GM23248 (cell line): ENCODE results near the gene FAM174B.

Source experiments
- EZH2 ChIP-seq: fragments of 200-600 bp; sonication (generic); IDR thresholded peaks from 2 replicates; pipeline ENCODE4 v1.6.1; 2018; ENCODE audit warnings: antibody characterized with exemption, mild to moderate bottlenecking; ENCODE audit not compliant: insufficient read depth, poor library complexity, severe bottlenecking
- EZH2phosphoT487 ChIP-seq: fragments of 200-600 bp; sonication (generic); IDR thresholded peaks from 2 replicates; pipeline ENCODE4 v1.6.1; 2018; ENCODE audit warnings: antibody characterized with exemption, moderate library complexity, mild to moderate bottlenecking, low read depth; ENCODE audit not compliant: insufficient read depth

- TF ChIP-seq EZH2 (no peak), EZH2phosphoT487 (no peak)
Measured at GRCh38 chr15:92606126-92606835, 49.3 kb downstream of the FAM174B start.
